Measurements from ENCODE around the gene MND1. TPM values are rescaled to one million over a fixed set of nuclear protein-coding genes. Genes with fewer than 3 reads are reported as not detected.

Gene MND1
- total RNA-seq, 2 donors from 2014 or later, result 3.0 TPM; not detected in 1

DNA sequence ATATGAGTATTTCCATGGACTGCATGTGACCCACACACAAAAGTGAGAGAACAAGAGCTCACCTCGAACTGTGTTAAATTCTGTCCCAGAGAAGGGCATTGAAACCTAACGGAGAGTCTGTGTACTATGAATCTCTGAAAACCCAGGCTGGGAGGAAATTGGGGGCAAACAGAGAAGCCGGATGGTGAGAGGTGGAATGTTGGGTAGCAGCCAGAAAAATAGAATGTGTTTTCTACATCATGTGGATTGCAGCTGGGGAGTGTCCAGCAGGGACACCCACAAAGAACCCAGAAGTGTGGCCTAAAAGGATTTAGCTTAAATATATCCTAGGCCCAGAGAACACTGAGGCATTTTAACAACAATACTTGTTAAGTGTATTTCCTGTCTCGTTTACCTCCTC, 38.6 kb downstream of the MND1 start:
- ATAC-seq (ENCODE audit: insufficient number of reproducible peaks, low FRiP score, low read depth), result no peak
- no peak overlapping the region for H3K27ac ChIP-seq
- H3K36me3 ChIP-seq, result no peaks in the 10 kb centered on the region
- no peaks in the 10 kb centered on the region for H3K27me3 ChIP-seq (replicated peaks; ENCODE audit: insufficient read depth)
- DNase-seq (ENCODE audit: low spot score), result no peak
- H3K4me3 ChIP-seq, result no peak overlapping the region
- no peaks in the 10 kb centered on the region for H3K9me3 ChIP-seq
- TF ChIP-seq, protein P1, sequence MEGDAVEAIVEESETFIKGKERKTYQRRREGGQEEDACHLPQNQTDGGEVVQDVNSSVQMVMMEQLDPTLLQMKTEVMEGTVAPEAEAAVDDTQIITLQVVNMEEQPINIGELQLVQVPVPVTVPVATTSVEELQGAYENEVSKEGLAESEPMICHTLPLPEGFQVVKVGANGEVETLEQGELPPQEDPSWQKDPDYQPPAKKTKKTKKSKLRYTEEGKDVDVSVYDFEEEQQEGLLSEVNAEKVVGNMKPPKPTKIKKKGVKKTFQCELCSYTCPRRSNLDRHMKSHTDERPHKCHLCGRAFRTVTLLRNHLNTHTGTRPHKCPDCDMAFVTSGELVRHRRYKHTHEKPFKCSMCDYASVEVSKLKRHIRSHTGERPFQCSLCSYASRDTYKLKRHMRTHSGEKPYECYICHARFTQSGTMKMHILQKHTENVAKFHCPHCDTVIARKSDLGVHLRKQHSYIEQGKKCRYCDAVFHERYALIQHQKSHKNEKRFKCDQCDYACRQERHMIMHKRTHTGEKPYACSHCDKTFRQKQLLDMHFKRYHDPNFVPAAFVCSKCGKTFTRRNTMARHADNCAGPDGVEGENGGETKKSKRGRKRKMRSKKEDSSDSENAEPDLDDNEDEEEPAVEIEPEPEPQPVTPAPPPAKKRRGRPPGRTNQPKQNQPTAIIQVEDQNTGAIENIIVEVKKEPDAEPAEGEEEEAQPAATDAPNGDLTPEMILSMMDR (IDR thresholded peaks at IDR 0.05), result no peak
- H3K4me1 ChIP-seq (ENCODE audit: control insufficient read depth in 1 of 2, low read depth in 2 of 2), result peaks cover 0 to 9% of the 10 kb centered on the region in 2 donors

DNA sequence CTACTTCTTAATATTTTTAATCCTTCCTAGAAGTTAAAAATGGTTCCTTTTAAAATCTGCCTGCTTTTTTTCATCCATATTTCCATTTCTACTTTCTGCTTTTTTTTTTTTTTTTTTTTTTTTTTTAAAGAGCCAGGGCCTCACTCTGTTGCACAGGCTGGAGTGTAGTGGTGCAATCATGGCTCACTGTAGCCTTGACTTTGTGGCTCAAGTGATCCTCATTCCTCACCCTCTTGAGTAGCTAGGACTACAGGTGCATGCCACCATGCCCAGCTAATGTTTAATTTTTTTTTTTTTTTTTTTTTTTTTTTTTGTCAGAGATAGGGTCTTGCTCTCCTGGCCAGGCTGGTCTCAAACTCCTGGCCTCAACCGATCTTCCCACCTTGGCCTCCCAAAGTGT, 39.7 kb downstream of the MND1 start:
- H3K36me3 ChIP-seq, result no peaks in the 10 kb centered on the region
- TF ChIP-seq, protein P1 (IDR thresholded peaks at IDR 0.05), result no peak
- H3K27me3 ChIP-seq (replicated peaks; ENCODE audit: insufficient read depth), result no peaks in the 10 kb centered on the region
- ATAC-seq (ENCODE audit: insufficient number of reproducible peaks, low FRiP score, low read depth) (no peak), DNase-seq (ENCODE audit: low spot score) (no peak)
- no peak overlapping the region for H3K4me3 ChIP-seq
- peaks cover 0 to 9% of the 10 kb centered on the region in 2 donors for H3K4me1 ChIP-seq (ENCODE audit: control insufficient read depth in 1 of 2, low read depth in 2 of 2)
- H3K9me3 ChIP-seq, result no peaks in the 10 kb centered on the region
- H3K27ac ChIP-seq, result no peak overlapping the region

DNA sequence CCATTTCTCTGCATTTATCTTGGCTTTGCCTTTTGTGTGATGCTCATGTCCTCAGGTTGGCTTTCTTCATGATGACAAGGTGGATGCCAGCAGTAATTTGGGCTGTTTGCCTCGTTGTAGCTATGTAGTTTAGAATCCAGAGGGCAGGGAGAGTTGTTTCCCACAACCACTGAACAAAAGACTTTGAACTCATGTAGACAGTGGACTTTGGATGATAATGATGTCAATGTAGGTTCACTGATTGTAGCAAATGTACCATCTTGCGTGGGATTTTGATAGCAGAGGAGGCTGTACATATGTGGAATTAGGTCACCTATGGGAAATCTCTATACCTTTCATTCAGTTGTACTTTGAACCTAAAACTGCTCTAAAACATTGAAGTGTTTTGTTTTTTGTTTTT, 41.3 kb downstream of the MND1 start:
- Histone ChIP-seq H3K4me1 (ENCODE audit: control insufficient read depth in 1 of 2, low read depth in 2 of 2) (peaks cover 0 to 9% of the 10 kb centered on the region in 2 donors), H3K9me3 (no peaks in the 10 kb centered on the region), H3K36me3 (no peaks in the 10 kb centered on the region), H3K27ac (no peak overlapping the region), H3K27me3 (replicated peaks; ENCODE audit: insufficient read depth) (no peaks in the 10 kb centered on the region), H3K4me3 (no peak overlapping the region)
- no peak for ATAC-seq (ENCODE audit: insufficient number of reproducible peaks, low FRiP score, low read depth)
- TF ChIP-seq, protein P1 (IDR thresholded peaks at IDR 0.05), result no peak
- DNase-seq (ENCODE audit: low spot score), result no peak

DNA sequence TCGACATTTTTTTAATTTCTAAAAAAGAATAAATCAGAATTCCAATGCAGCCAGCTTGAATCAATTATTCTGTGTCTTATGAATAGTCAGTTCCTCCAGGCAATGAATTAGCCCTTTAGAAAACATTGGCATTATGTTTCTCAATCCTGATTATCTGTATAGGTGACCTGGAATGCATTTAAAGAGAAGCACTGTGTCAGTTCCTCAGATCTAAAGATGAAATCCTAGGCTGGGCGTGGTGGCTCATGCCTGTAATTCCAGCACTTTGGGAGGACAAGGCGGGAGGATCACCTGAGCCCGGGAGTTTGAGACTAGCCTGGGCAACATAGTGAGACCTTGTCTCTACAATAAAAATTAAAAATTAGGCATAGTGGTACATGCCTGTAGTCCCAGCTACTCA, 43.5 kb downstream of the MND1 start:
- no peaks in the 10 kb centered on the region for H3K9me3 ChIP-seq
- H3K27me3 ChIP-seq (replicated peaks; ENCODE audit: insufficient read depth), result no peaks in the 10 kb centered on the region
- H3K4me3 ChIP-seq, result no peak overlapping the region
- DNase-seq (ENCODE audit: low spot score) (no peak), ATAC-seq (ENCODE audit: insufficient number of reproducible peaks, low FRiP score, low read depth) (no peak)
- TF ChIP-seq, protein P1 (IDR thresholded peaks at IDR 0.05), result no peak
- no peaks in the 10 kb centered on the region for H3K36me3 ChIP-seq
- peaks cover 0 to 11% of the 10 kb centered on the region in 2 donors for H3K4me1 ChIP-seq (ENCODE audit: control insufficient read depth in 1 of 2, low read depth in 2 of 2)
- H3K27ac ChIP-seq, result no peak overlapping the region

DNA sequence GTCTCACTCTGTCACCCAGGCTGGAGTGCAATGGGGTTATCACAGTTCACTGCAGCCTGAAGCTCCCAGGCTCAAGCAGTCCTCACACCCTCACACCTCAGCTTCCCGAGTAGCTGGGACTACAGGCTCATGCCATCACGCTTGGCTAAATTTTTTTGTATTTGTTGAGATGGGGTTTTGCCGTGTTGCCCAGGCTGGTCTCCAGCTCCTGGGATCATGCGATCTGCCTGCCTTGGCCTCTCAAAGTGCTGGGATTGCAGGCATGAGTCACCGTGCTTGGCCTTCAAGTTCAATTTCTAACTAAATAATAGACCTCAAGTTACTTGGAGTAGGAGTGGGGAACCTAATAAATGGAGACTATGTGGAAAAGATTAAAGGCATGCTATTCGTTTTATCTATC, 48.9 kb downstream of the MND1 start:
- no peak overlapping the region for H3K4me3 ChIP-seq
- no peak overlapping the region for H3K27ac ChIP-seq
- TF ChIP-seq, protein P1 (IDR thresholded peaks at IDR 0.05), result no peak
- DNase-seq (ENCODE audit: low spot score), result peak; percentile 13
- H3K4me1 ChIP-seq (ENCODE audit: control insufficient read depth in 1 of 2, low read depth in 2 of 2), result peaks cover 0 to 6% of the 10 kb centered on the region in 2 donors
- H3K36me3 ChIP-seq, result no peaks in the 10 kb centered on the region
- H3K9me3 ChIP-seq, result no peaks in the 10 kb centered on the region
- ATAC-seq (ENCODE audit: insufficient number of reproducible peaks, low FRiP score, low read depth), result no peak
- H3K27me3 ChIP-seq (replicated peaks; ENCODE audit: insufficient read depth), result no peaks in the 10 kb centered on the region

All from thoracic aorta (tissue), 2 donors.